GM18519 (cell line): ENCODE data around the gene GPR17.

Experiments used
- ATAC-seq: cut with Tn5 transposase; IDR thresholded peaks from one replicate; pipeline ENCODE4 v1.9.1; 2021; ENCODE audit warnings: mild to moderate bottlenecking, moderate library complexity; ENCODE audit not compliant: unreplicated experiment, low FRiP score

GPR17 gene

DNA sequence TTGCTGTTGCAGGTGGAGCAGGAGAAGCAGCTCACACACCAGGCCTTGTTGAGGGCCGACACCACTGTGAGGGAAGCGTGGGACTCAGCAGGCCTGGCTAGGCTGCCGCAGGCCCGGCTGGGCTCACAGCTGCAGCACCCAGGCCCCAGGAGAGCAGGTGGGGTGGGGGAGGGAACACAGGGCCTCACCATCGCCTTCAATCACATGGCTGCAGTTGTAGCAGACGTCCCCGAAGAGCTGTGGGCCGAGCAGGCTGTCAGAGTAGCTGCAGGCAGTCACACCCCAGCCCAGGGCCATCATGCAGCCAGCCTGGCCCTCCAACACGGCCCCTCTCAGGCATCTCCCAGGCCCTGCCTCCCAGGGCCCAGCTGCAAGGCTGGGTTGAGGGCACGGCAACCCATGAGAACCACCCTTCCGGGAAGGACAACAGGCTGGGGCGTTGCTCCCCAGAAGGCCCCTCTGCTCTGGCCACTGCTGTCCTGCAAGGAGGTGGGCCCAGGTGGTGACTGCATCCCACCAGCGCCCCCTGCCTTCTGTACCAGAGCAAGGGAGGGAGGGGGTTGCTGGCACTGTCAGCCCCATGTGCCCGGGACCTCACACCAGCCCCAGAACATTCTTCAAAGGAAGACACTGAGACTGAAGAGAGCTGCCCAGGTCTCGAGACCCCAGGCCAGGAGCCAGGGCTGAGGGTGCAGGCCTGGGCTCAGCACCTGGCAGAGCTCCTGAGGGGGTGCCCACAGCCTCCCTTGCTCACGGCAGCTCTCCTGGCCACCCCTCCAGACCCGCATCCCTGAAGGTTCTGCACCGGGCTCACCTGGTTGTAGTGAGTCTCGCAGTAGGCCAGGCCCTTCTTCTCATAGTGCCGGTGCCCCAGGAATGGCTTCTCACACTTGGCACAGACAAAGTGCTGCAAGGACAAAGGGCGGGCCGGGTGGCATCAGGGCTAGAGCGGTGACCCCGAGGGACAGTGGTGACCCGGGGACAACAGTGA is 5.6 kb upstream of the GPR17 start:
- no peak for ATAC-seq

DNA sequence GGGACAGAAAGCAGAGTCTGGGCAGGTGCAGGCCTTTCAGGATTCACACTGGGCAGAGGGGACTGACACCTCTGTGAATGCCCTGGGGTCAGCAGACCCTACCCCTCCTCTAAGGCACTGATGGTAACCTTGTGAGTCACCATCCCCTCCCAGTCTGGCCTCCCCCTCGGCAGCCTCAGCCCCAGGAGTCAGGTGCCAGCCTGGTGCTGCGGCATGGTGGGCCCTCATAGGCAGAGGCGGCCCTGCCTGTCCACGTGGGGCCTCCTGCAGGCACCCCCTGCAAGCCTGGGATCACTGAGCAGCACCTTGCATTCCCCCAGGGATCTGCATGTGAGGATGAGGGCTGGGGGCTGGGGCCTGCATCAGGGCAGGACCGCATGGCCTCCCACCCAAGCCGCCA is 4.8 kb upstream of the GPR17 start:
- no peak for ATAC-seq

DNA sequence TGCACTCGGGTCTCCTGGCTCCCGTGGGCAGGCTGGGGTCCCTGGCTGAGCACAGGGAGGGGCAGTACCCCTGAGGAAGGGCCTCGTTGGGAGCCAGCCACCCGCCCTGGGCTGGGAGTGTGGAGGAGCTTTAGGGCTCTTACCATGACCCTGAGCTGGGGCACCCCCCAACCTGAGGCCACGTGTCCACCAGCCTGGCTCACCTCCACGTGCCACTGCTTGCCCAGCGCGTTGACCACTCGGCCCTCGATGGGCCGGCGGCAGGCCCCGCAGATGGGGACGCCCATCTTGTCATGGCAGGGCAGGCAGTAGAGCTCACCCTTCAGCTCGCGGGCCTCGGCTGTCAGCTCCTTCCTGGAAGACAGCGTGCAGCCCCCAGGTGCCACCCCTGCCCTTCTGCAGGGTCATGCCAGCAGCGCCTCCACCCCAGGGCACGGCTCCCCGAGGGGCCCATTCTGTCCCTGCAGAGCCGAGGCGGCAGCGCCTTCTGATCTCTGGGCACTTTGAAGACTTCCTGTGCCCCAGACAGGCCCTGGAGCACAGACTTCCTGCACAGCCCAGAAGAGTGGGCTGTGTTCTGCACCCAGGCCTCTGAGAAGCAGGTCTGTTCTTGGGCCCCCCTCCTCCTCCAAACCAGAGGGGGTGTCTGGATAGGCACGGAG is 4.0 kb upstream of the GPR17 start:
- no peak for ATAC-seq

GRCh38 chr2:127642706-127643438 is 3.1 kb upstream of the GPR17 start:
- no peak for ATAC-seq

- ATAC-seq: no peak
These were observed 2.4 kb upstream of the GPR17 start for GRCh38 chr2:127643439-127644065.

- no peak for ATAC-seq
These were observed 1.6 kb upstream of the GPR17 start for GRCh38 chr2:127644066-127645025.

DNA sequence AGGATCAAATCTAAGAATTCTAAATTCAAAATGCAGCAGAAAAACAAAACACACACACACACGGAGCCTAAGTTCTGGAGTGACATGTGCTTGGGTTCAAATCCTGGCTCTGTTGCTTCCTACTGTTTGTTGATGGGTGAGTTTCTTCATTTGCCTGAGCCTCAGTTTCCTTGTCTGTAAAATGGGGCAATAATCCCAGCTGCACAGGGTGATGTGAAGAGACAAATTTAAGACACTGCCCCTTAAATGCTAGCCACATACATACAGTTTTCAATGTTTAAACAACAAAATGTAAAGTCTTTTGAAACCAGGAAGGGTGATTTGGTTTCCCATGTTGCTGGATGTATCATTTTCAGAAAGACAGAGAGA is 943 bp upstream of the GPR17 start:
- no peak for ATAC-seq

DNA sequence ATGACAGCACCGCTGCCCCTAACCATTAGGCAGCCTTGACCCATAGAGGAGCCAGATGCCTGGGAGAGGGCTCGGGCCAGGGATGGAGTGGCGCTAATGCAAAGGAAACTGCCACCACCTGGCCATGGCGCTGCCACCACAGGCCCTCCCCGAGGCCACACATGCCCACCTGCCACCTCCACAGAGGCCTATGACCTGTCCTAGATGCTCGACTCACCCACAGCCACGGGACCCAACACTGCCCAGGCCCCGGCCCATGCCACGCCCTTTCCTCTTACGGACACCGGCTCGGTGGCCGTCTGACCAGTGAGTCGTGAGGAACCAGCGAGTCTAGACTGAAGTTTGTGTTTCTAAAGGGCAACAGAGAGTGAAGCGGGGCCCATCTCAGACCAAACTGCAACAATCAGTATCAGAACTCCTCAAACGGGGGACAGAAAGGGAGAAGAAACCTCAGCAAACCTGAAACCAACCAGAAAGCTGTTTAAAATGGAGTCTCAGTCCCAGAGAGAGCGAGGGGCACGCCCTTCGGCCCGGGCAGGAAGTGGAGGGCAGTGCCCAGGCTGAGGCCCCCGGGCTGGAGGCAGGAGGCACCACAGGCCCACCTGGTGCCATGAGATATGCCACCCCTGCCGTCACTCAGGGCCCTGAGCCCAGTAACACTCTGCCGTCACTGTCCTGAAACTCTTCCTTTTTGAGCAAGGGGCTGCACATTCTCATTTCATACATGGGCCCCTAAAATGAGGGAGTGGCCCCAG is 711 bp downstream of the GPR17 start:
- no peak for ATAC-seq

GRCh38 chr2:127647242-127648190 is 1.6 kb downstream of the GPR17 start:
- no peak for ATAC-seq

DNA sequence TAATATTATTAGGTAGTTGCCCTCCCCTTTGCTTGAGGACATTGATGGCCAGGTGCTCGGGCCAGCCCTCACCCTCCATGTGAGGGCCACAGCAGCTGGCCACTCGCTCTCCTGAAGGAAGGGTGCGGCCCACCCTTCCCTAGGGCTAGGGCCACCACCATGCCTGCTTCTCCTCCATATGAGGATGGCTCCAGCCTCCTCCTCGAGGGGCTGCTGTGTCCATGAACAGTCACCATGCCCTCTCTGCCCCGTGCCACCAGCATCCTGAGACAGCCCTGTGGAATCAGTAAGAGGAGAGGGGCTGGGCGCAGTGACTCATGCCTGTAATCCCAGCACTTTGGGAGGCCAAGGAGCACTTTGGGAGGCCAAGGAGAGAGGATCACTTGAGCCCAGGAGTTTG is 2.4 kb downstream of the GPR17 start:
- no peak for ATAC-seq

DNA sequence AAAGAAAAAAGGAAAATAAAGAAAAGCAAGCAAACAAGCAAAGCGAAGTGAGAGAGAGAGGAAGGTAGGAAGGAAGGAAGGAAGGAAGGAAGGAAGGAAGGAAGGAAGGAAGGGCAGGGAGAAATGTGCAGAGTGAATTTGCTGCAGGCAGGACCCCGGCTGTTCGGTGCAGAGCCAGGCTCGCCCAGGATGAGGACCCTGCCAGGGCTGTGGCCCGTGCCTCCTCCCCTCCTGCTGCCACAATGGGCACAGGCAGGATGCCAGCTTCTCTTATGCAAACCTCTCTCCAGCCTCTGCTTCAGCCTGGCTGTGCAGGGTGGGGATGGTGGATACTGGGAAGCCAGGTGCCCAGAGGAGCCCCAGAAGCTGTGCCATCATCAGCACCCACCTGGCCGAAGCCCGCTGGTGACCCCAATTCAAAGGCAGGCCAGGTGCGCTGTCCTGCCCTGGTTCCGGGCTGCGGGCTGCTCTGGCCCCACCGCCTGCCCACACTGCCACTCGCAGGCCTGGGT is 3.2 kb downstream of the GPR17 start:
- no peak for ATAC-seq

DNA sequence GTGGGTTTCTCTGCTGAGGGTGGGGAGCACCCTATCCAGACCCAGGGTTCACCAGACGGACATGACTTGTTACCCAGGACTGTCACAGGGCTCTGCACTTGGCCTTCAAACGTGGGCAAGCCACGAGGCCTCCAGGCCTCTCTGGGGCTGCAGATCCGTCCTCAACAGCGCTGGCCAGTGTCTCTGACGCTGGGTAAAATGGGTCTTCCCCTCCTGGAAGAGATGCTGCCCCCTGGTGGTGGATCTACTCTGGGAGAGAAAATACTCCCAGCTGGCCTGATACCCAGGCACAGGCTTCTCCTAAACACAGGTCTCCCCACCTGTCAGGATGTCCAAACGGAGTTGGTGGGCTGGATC is 3.7 kb downstream of the GPR17 start:
- ATAC-seq: no peak

- ATAC-seq: no peak
These were observed 4.3 kb downstream of the GPR17 start for GRCh38 chr2:127650041-127650784.

DNA sequence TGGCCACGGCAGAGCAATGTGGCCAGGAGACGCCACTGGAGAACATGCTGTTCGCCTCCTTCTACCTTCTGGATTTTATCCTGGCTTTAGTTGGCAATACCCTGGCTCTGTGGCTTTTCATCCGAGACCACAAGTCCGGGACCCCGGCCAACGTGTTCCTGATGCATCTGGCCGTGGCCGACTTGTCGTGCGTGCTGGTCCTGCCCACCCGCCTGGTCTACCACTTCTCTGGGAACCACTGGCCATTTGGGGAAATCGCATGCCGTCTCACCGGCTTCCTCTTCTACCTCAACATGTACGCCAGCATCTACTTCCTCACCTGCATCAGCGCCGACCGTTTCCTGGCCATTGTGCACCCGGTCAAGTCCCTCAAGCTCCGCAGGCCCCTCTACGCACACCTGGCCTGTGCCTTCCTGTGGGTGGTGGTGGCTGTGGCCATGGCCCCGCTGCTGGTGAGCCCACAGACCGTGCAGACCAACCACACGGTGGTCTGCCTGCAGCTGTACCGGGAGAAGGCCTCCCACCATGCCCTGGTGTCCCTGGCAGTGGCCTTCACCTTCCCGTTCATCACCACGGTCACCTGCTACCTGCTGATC is 4.9 kb downstream of the GPR17 start:
- no peak for ATAC-seq

GRCh38 chr2:127651381-127651809 is 5.4 kb downstream of the GPR17 start:
- no peak for ATAC-seq

- ATAC-seq: no peak
These were observed 6.1 kb downstream of the GPR17 start for GRCh38 chr2:127651971-127652550.
